ENCODE measurements around the gene TTLL11. TPM values are rescaled to one million over a fixed set of nuclear protein-coding genes. Genes with fewer than 3 reads are reported as not detected.

The TTLL11 gene
- total RNA-seq, 1 donor from 2014 or later = 5.3 TPM

GRCh38 chr9:121823451-121824169 is 269.5 kb downstream of the TTLL11 start:
- DNase-seq = no peak

- DNase-seq = peak; percentile 33
These were observed 270.7 kb downstream of the TTLL11 start for GRCh38 chr9:121822093-121823085.

- no peak for DNase-seq
These were observed 271.8 kb downstream of the TTLL11 start for GRCh38 chr9:121821326-121821725.

DNA sequence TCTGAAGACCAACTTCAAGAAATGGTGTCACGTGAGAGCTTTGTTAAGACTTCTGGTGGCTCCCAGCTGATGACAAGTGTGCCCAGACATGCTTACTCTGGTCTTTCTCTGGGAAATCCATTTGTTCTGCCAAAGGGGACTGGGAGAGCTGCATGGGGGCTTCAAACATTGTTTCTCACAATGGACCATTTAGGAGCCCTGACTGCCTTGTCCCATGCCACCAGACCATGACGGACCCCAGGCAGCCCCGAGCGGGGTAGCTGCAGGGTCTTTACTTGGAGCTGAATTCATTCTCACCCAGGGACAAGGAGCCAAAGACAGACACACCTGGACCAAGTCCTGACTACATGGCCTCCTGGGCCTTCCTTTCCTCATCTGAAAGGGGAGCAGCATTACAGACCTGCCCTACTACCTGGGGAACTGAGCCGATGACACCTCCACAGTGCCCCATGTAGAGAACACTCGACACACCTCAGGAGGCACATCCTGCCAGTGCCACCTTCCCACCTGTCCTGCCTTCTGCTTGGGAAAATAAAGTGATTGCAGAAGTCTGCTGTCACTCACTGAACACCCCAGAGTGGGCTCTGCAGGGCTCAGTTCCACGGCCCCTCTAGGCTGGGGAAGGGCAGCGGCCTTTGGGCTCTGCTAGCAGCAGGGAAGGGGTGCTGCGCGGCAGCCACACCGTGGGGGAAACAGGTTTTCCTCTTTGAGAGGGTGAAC is 272.7 kb downstream of the TTLL11 start:
- DNase-seq = no peak

DNA sequence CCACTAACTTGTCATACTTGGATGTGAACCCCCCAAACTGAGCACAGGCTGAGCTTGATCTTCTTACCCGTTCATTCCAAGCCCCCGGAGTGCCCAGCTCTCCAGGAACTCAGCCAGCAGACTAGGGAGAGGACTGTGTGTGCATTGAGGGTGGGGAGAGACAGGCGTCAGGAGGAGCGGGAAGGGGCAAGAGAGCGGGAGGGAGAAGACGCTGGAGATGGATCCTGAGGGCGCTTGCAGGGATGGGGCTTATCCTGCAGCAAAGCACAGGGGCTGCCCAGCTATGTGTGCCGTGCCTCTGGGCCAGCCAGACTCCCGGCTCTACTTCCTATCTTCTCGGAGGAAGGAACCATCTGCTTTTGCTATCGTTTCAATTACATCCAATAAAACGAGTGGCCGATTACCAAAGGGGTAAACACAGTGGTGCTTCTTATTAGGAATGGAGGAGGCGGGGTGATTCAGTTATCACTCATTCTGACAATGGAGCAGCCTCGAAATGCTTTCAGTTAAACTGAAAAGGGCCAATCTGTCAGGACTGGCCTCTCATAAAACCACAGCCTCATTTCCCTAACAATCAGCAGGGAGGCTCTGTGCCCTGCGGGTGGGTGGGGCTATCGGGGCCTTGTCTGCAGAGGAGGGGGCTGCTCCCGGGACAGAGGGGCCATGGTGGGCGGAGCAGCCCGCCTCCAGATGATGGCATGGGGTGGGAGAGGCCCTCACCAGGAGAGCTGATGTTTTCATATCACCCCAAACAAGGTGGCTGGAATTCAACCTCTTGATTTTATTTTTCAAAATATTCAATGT is 273.5 kb downstream of the TTLL11 start:
- DNase-seq = peak; percentile 34

- no peak for DNase-seq
These were observed 274.2 kb downstream of the TTLL11 start for GRCh38 chr9:121818841-121819427.

DNA sequence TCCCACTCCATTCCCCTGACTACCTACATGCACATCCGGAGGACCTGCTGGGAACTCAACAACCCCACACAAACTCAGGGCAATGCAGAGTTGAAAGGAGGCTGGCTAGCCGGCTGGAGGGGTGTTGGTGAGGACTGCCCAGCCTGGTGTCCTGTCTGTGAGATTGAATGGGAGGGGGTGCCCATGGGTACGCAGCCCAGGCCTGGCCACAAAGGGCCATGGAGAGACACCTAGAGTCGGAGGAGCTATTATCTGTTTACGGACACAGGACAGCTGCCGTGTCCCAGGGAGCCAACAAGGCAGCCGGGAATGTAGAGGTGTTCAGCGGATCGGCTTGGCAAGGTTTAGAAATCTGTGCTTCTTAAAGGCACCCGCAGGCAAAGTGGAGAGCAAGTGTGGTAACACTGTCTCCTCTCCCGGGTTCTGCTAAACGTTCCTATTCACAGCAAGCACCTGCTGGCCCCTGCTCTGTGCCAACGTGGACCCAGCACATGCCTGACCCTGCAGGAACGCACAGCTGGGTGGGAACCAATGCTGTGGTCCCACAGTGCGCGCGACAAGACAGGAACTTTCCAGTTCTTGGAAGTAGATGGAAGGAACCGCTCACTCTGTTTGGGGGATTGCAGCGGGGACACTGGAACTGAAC is 275.0 kb downstream of the TTLL11 start:
- no peak for DNase-seq

DNA sequence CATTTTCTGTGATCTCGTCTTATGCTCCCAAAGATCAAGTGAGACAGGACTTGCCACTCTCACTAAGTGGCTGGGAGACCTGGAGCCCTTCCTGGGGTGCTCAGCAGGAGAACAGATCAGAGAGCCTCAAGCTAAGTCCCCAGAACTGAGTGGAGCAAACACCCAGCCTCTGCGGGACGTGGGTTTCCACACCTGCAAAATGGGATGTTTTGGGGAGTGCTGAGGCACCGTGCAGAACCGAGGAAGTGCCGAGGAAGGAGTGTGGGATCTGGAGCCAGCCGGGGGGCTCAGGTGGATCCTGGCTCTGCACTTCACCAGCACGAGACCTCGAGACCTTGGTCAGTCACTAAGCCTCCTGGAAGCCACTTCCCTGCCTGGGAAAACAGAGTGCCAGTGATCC is 275.6 kb downstream of the TTLL11 start:
- DNase-seq = no peak

DNA sequence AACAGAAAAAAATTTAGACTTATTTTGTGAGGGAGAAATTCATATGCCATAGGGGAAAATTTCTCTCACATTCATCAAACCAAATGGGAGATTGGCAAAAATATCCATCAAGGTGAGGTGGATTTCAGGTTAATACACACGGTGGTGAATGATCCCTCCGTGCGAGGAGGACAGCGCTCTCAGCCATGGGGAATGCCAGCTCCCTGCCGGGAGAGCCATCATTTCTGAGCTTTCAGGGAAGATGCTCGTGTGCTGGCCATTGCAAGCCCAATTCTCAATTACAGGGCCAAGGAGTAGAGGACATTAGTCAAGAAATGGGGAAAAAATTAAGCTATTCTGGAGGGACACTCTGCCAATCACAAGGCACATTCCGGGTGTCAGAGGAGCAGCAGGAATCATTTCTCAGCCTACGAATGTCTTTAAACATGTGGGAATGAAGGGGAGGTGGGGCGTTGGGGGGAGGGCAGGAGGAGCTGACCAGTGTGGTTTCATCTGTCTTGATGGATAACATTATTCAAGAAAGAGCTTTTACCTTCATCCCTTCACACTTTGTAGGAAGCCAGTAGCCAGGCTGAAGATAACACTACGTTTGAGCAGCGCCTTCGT is 276.2 kb downstream of the TTLL11 start:
- no peak for DNase-seq

DNA sequence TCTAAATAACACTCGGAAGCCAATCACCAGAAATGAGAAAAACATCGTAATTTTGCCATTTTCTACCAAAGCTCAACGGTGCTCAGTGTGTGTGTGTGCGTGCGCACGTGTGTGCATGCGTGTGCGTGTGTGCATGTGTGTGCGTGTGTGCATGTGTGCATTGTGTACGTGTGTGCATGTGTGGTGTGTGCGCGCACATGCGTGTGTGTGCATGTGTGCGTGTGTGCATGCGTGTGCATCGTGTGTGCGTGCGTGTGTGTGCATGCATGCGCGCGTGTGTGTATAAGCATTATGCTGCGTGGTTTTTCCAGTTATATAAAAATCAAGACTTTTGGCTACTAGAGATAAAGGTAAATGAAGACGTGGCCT is 276.7 kb downstream of the TTLL11 start:
- DNase-seq = no peak

GRCh38 chr9:121815546-121816448 is 277.3 kb downstream of the TTLL11 start:
- no peak for DNase-seq

GRCh38 chr9:121815084-121815483 is 278.0 kb downstream of the TTLL11 start:
- no peak for DNase-seq

- DNase-seq = no peak
These were observed 278.5 kb downstream of the TTLL11 start for GRCh38 chr9:121814594-121814993.

DNA sequence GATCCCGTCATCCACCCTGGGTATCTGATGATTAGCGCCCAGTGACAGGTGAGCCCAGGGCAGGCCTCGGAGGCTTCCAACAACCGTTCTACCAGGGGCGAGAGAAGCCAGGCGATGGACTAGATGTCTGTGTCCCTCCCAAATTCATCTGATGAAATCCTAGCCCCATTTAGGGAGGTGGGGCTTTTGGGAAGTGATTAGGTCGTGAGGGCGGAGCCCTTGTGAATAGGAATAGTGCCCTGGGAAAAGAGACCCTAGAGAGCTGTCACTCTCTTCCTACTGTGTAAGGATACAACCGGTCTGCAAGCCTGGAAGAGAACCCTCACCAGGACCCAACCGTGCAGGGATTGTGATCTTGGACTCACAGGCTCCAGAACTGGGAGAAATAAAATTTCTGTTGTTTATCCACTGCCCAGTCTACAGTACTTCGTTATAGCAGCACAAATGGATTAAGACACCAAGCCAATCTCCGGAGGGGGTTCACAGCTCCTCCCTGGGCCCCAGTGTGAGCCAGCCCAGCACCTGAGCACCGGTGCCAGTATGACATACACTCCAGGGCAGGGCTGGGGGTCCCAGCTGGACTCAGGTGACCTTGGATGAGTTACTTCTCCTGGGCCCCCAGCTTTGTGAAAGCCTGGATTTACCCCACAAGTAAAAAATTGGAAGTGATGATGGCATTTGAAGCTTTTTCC is 279.4 kb downstream of the TTLL11 start:
- DNase-seq = no peak

- DNase-seq = no peak
These were observed 280.9 kb downstream of the TTLL11 start for GRCh38 chr9:121812159-121812735.

DNA sequence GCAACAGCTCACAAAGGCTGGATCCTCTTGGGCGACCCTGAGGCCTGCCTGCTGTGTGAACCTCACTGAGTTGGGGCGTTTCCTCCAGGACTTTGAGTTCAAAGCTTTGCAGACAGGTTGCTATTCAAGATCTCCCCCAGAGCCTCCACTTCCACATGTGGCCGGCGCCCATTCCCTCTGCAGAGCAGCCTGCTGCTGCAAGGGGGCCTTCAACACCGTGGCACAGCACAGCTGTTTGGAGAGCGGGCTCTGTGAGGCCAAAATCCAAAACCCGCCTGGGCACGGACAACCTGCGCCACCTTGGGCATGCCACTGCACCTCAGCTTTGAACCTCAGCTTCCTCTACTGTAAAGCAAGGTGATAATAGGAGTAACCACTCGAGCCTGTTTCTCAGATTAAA is 281.4 kb downstream of the TTLL11 start:
- no peak for DNase-seq

- no peak for DNase-seq
These were observed 282.0 kb downstream of the TTLL11 start for GRCh38 chr9:121811140-121811539.

GRCh38 chr9:121810489-121810888 is 282.6 kb downstream of the TTLL11 start:
- no peak for DNase-seq
